ENCODE data around the gene RBMS3. TPM values are rescaled to one million over a fixed set of nuclear protein-coding genes. Genes with fewer than 3 reads are reported as not detected.

The RBMS3 gene
- total RNA-seq, 1 experiment from 2014 or later = 0.42 TPM

- H3K4me2 ChIP-seq (ENCODE audit: low read length) = no peak overlapping the region
- H3K79me2 ChIP-seq (ENCODE audit: insufficient read depth, low read length) = no peaks in the 10 kb centered on the region
- no peak for DNase-seq (ENCODE audit: low read depth, low spot score)
- no TSS peak for BruUV-seq (replicated peaks)
- no peak overlapping the region for H2AFZ ChIP-seq (ENCODE audit: low read depth, low read length, poor library complexity, severe bottlenecking)
- H4K20me1 ChIP-seq (ENCODE audit: insufficient read depth) = no peaks in the 10 kb centered on the region
- H3K4me1 ChIP-seq (ENCODE audit: control insufficient read depth in 1 of 2, insufficient read depth in 2 of 2, low read length in 2 of 2) = no peaks in the 10 kb centered on the region
- no peak overlapping the region for H3K27ac ChIP-seq (ENCODE audit: low read depth, low read length)
- ChIA-PET CTCF (no interaction called here), POLR2A (no interaction called here), RAD21 (ENCODE audit: low non-redundant PET in 1 of 2, low total read pairs in 2 of 2, uncharacterized antibody in 2 of 2, unreplicated experiment in 2 of 2) (no interaction called here)
- no peaks in the 10 kb centered on the region for H3K36me3 ChIP-seq (ENCODE audit: control insufficient read depth in 1 of 2, insufficient read depth in 2 of 2, low read length in 2 of 2)
- no peaks in the 10 kb centered on the region for H3K9me3 ChIP-seq (ENCODE audit: control insufficient read depth in 1 of 2, insufficient read depth in 1 of 2, low read depth in 1 of 2, low read length in 2 of 2)
- no peak overlapping the region for H3K4me3 ChIP-seq (replicated peaks in 1 of 2; ENCODE audit: low read depth in 1 of 2, low read length in 2 of 2)
- H3K9me2 ChIP-seq (ENCODE audit: insufficient read depth) = no peaks in the 10 kb centered on the region
- ATAC-seq = no peak
- H3K9ac ChIP-seq (ENCODE audit: low read length) = no peak overlapping the region
- no peak for TF ChIP-seq EGR1 (IDR thresholded peaks at IDR 0.05; ENCODE audit: low read depth)
- TF ChIP-seq ZBTB33 (IDR thresholded peaks at IDR 0.05; ENCODE audit: extremely low read depth, insufficient replicate concordance, low read length) = no peak
- TF ChIP-seq FOSL1 (IDR thresholded peaks at IDR 0.05; ENCODE audit: low read depth) = no peak
- TF ChIP-seq SIN3A (IDR thresholded peaks at IDR 0.05; ENCODE audit: low read depth) = no peak
- no peak for TF ChIP-seq MAX (IDR thresholded peaks at IDR 0.05)
- no peak for TF ChIP-seq YY1 (IDR thresholded peaks at IDR 0.05; ENCODE audit: extremely low read depth, insufficient replicate concordance, low read depth, low read length)
- TF ChIP-seq JUND (IDR thresholded peaks at IDR 0.05) = no peak
- TF ChIP-seq ZNF274 (IDR thresholded peaks at IDR 0.05; ENCODE audit: low read depth, low read length) = no peak
- no peaks in the 10 kb centered on the region for H3K27me3 ChIP-seq (ENCODE audit: insufficient read depth, low read length)
- intact Hi-C loops (cut with micrococcal nuclease) = no loop called here
Observed at GRCh38 chr3:29936766-29937165, 655.9 kb downstream of the RBMS3 start.

- no peaks in the 10 kb centered on the region for H4K20me1 ChIP-seq (ENCODE audit: insufficient read depth)
- no peak overlapping the region for H3K27ac ChIP-seq (ENCODE audit: low read depth, low read length)
- H3K36me3 ChIP-seq (ENCODE audit: control insufficient read depth in 1 of 2, insufficient read depth in 2 of 2, low read length in 2 of 2) = no peaks in the 10 kb centered on the region
- no peak overlapping the region for H3K9ac ChIP-seq (ENCODE audit: low read length)
- intact Hi-C loops (cut with micrococcal nuclease) = no loop called here
- H3K9me2 ChIP-seq (ENCODE audit: insufficient read depth) = no peaks in the 10 kb centered on the region
- H3K4me1 ChIP-seq (ENCODE audit: control insufficient read depth in 1 of 2, insufficient read depth in 2 of 2, low read length in 2 of 2) = no peaks in the 10 kb centered on the region
- CTCF ChIA-PET = no interaction called here
- no peaks in the 10 kb centered on the region for H3K27me3 ChIP-seq (ENCODE audit: insufficient read depth, low read length)
- H3K9me3 ChIP-seq (ENCODE audit: control insufficient read depth in 1 of 2, insufficient read depth in 1 of 2, low read depth in 1 of 2, low read length in 2 of 2) = no peaks in the 10 kb centered on the region
- no peaks in the 10 kb centered on the region for H3K79me2 ChIP-seq (ENCODE audit: insufficient read depth, low read length)
- ATAC-seq = no peak
- H2AFZ ChIP-seq (ENCODE audit: low read depth, low read length, poor library complexity, severe bottlenecking) = no peak overlapping the region
- DNase-seq (ENCODE audit: low read depth, low spot score) = no peak
- no peak overlapping the region for H3K4me3 ChIP-seq (replicated peaks in 1 of 2; ENCODE audit: low read depth in 1 of 2, low read length in 2 of 2)
- POLR2A ChIA-PET = no interaction called here
- RAD21 ChIA-PET (ENCODE audit: low non-redundant PET in 1 of 2, low total read pairs in 2 of 2, uncharacterized antibody in 2 of 2, unreplicated experiment in 2 of 2) = no interaction called here
- no peak overlapping the region for H3K4me2 ChIP-seq (ENCODE audit: low read length)
- BruUV-seq (replicated peaks) = no TSS peak
- TF ChIP-seq JUND (IDR thresholded peaks at IDR 0.05) (no peak), POLR2AphosphoS5 (IDR thresholded peaks at IDR 0.05; ENCODE audit: low read depth, low read length) (no peak), EZH2 (IDR thresholded peaks at IDR 0.05) (no peak), POLR2A (IDR thresholded peaks at IDR 0.05; ENCODE audit: borderline replicate concordance, extremely low read depth, insufficient read depth, insufficient read length) (no peak), REST (IDR thresholded peaks at IDR 0.05; ENCODE audit: low read depth) (no peak), SRF (IDR thresholded peaks at IDR 0.05; ENCODE audit: low read depth) (no peak), ZFX (IDR thresholded peaks at IDR 0.05) (no peak), ELF1 (IDR thresholded peaks at IDR 0.05; ENCODE audit: borderline replicate concordance, low read depth) (no peak), RAD21 (IDR thresholded peaks at IDR 0.05; ENCODE audit: low read depth) (no peak), EZH2phosphoT487 (IDR thresholded peaks at IDR 0.05; ENCODE audit: borderline replicate concordance) (no peak), TCF7L2 (IDR thresholded peaks at IDR 0.05; ENCODE audit: borderline replicate concordance, extremely low read depth, insufficient read depth, insufficient read length) (no peak)
Observed at GRCh38 chr3:29937185-29937584, 656.3 kb downstream of the RBMS3 start.

Data from HCT116 (cell line).